ENCODE data around the gene HPS5.

HPS5 gene

GRCh38 chr11:18239655-18240054, 82.3 kb downstream of the HPS5 start:
- no peak for DNase-seq (ENCODE audit: low read depth, low spot score)

- no peak for DNase-seq (ENCODE audit: low read depth, low spot score)
Observed at GRCh38 chr11:18236664-18237356, 85.1 kb downstream of the HPS5 start, which contains the start of gene SAA4. Gene SAA4, minus strand, starts transcription at chr11:18236802. Its CDS starts 876 bp downstream, at chr11:18235926.

- no peak for DNase-seq (ENCODE audit: low read depth, low spot score)
Observed at GRCh38 chr11:18235394-18236334, 86.3 kb downstream of the HPS5 start.

- no peak for DNase-seq (ENCODE audit: low read depth, low spot score)
Observed at GRCh38 chr11:18233912-18234311, 88.0 kb downstream of the HPS5 start.

- no peak for DNase-seq (ENCODE audit: low read depth, low spot score)
Observed at GRCh38 chr11:18230859-18231258, 91.1 kb downstream of the HPS5 start.

GRCh38 chr11:18229501-18229900, 92.4 kb downstream of the HPS5 start:
- no peak for DNase-seq (ENCODE audit: low read depth, low spot score)
